DND-41 (cell line): ENCODE measurements around the gene CCN5.
"Not testable (repeated sequence)": the region's sequence is repeated elsewhere in the genome, so short reads cannot be mapped to it uniquely, and the experiment has no call there.

Experiments used
- ATAC-seq: fragments of 200-7000 bp; cut with Tn5 transposase; 3 replicates; pipeline ENCODE4 v1.9.1; 2021; ENCODE audit warnings: low read depth; ENCODE audit not compliant: insufficient read depth
- DNase-seq: peaks from one replicate; pipeline ENCODE4 v3.0.0-alpha.2; 2020
- H2AFZ ChIP-seq: 2 replicates; pipeline ENCODE4 v1.6.0; 2012; ENCODE audit warnings: low read depth, low read length
- H3K27ac ChIP-seq: 2 replicates; pipeline ENCODE4 v1.5.1; 2012; ENCODE audit warnings: low read length, inconsistent platforms
- H3K27me3 ChIP-seq: fragments of 200-600 bp; sonication (generic); 2 replicates; pipeline ENCODE4 v1.6.0; 2012; ENCODE audit warnings: low read length, mild to moderate bottlenecking, inconsistent platforms; ENCODE audit not compliant: insufficient read depth, poor library complexity
- H3K36me3 ChIP-seq: 2 replicates; pipeline ENCODE4 v1.5.1; 2012; ENCODE audit warnings: low read length, inconsistent platforms; ENCODE audit not compliant: insufficient read depth
- H3K4me1 ChIP-seq: 2 replicates; pipeline ENCODE4 v1.5.1; 2012; ENCODE audit warnings: mild to moderate bottlenecking, low read length; ENCODE audit not compliant: insufficient read depth
- H3K4me2 ChIP-seq: 2 replicates; pipeline ENCODE4 v1.6.0; 2012; ENCODE audit warnings: mild to moderate bottlenecking, moderate library complexity, low read length, inconsistent platforms; ENCODE audit not compliant: insufficient read depth
- H3K4me3 ChIP-seq, 2 experiments: fragments of 200-600 bp in 1 of 2; shearing (Covaris generic) in 1 of 2; 2 replicates each; pipeline ENCODE4 v1.5.1; 2012 to 2016; ENCODE audit warnings: inconsistent platforms in 2 of 2, low read length in 2 of 2, mild to moderate bottlenecking in 2 of 2, low read depth in 1 of 2, moderate library complexity in 1 of 2
- H3K79me2 ChIP-seq: 2 replicates; pipeline ENCODE4 v1.6.0; 2012; ENCODE audit warnings: low read length, inconsistent platforms; ENCODE audit not compliant: insufficient read depth
- H3K9ac ChIP-seq: 2 replicates; pipeline ENCODE4 v1.6.0; 2012; ENCODE audit warnings: low read depth, mild to moderate bottlenecking, inconsistent platforms, low read length, moderate library complexity
- H3K9me3 ChIP-seq: 2 replicates; pipeline ENCODE4 v1.5.1; 2012; ENCODE audit warnings: low read length, moderate library complexity, mild to moderate bottlenecking, inconsistent platforms; ENCODE audit not compliant: insufficient read depth, severe bottlenecking
- H4K20me1 ChIP-seq: 2 replicates; pipeline ENCODE4 v1.6.0; 2012; ENCODE audit warnings: low read length; ENCODE audit not compliant: insufficient read depth
- EZH2 ChIP-seq: IDR thresholded peaks from 3 replicates; pipeline ENCODE4 v1.6.1; 2012; ENCODE audit warnings: borderline replicate concordance, low read depth, mild to moderate bottlenecking, moderate library complexity, low read length, inconsistent platforms; ENCODE audit not compliant: severe bottlenecking
- TF ChIP-seq, protein P1 (sequence below): IDR thresholded peaks from 2 replicates; pipeline ENCODE4 v1.5.1; 2012; ENCODE audit warnings: borderline replicate concordance, low read length, moderate library complexity, mild to moderate bottlenecking; ENCODE audit not compliant: poor library complexity, severe bottlenecking; ENCODE audit errors: extremely low read depth

CCN5 gene, protein sequence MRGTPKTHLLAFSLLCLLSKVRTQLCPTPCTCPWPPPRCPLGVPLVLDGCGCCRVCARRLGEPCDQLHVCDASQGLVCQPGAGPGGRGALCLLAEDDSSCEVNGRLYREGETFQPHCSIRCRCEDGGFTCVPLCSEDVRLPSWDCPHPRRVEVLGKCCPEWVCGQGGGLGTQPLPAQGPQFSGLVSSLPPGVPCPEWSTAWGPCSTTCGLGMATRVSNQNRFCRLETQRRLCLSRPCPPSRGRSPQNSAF

DNA sequence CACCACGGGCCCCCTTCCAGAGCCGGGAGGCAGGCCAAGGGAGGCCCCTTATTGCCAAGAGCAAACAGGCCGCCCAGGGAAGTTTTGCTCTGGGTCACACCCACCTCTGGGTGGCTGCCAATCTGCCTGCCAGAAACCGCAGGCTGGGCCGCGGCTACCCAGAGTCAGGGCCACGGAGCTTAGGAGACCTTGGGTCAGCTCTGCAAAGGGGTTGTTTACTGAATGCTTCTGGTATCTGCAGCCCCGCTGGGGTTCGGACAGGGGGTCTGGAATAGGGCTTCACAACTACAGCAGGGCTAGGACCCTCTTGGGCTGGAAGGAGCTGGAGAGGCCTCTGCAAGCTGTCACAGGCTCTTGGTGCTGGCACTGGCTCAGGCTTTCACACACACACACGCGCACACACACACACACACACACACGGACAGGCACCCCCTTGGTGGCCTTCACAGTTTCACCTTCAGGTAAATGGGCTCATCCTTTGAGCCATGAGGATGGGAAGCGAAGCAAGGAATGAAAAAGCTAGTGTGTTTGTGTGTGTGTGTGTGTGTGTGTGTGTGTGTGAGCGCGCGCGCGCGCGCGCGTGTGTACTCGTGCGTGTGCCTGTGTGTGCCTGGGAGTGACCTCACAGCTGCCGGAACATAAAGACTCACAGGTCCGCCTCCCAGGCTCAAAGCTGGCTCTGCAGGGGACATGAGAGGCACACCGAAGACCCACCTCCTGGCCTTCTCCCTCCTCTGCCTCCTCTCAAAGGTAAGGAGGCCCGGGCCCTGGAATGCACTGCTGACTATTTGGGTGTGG, at the start of gene CCN5:
Gene CCN5, plus strand, starts transcription at position 669 of the 798 bp plus-strand sequence. Its CDS starts 22 bp downstream, at position 691.
- Histone ChIP-seq H3K4me2 (no peak within 1 kb of the TSS), H4K20me1 (no peaks in the 10 kb centered on the region; the same call in 1 of the 2 replicates), H3K27ac (no peak within 1 kb of the TSS), H3K36me3 (no peaks in the 10 kb centered on the region), H3K79me2 (no peaks in the 10 kb centered on the region), H3K4me3 (no peak within 1 kb of the TSS), H3K4me1 (no peaks in the 10 kb centered on the region), H2AFZ (no peak within 1 kb of the TSS), H3K9ac (no peak within 1 kb of the TSS), H3K27me3 (no peaks in the 10 kb centered on the region), H3K9me3 (no peaks in the 10 kb centered on the region)
- DNase-seq, result no peak
- ATAC-seq, result no peak
- TF ChIP-seq, protein P1, sequence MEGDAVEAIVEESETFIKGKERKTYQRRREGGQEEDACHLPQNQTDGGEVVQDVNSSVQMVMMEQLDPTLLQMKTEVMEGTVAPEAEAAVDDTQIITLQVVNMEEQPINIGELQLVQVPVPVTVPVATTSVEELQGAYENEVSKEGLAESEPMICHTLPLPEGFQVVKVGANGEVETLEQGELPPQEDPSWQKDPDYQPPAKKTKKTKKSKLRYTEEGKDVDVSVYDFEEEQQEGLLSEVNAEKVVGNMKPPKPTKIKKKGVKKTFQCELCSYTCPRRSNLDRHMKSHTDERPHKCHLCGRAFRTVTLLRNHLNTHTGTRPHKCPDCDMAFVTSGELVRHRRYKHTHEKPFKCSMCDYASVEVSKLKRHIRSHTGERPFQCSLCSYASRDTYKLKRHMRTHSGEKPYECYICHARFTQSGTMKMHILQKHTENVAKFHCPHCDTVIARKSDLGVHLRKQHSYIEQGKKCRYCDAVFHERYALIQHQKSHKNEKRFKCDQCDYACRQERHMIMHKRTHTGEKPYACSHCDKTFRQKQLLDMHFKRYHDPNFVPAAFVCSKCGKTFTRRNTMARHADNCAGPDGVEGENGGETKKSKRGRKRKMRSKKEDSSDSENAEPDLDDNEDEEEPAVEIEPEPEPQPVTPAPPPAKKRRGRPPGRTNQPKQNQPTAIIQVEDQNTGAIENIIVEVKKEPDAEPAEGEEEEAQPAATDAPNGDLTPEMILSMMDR, result no peak
- TF ChIP-seq EZH2, result no peak

DNA sequence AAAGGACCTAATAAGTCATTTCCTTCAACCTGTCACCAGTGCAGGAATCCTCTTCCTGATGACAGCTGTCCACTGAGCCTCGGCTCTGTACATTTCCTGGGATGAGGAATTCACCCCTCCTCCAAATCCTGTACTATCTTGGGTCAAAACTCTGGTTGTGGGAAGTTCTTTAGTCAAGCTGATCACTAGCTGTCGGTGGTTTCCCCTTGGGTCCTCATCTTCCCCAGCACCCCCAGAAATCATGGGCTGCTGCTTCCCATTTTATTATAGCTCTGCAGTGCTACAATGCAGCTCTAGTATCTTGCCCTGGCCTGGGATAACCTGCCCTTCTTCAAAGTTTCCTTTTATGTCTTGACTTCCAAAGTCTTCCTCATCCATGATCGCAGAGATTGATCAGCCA, 49.1 kb upstream of the CCN5 start:
- no peaks in the 10 kb centered on the region for H3K27me3 ChIP-seq
- no peak for ATAC-seq
- TF ChIP-seq, protein P1, result no peak
- TF ChIP-seq EZH2, result no peak
- no peaks in the 10 kb centered on the region for H3K9me3 ChIP-seq
- peak overlapping the region; percentile 29; the same call in 1 of the 2 replicates for H3K4me2 ChIP-seq
- H3K79me2 ChIP-seq, result peaks cover 94% of the 10 kb centered on the region
- peak overlapping the region; percentile 42 for H3K27ac ChIP-seq
- no peak overlapping the region for H3K9ac ChIP-seq
- H3K36me3 ChIP-seq, result peaks cover 64% of the 10 kb centered on the region
- H3K4me1 ChIP-seq, result peaks cover 59% of the 10 kb centered on the region
- no peak for DNase-seq
- no peak overlapping the region for H2AFZ ChIP-seq
- peaks cover 20% of the 10 kb centered on the region for H4K20me1 ChIP-seq
- peak overlapping the region in 1 of 2 experiments; percentile 23; a peak in 1 of 4 replicates for H3K4me3 ChIP-seq

DNA sequence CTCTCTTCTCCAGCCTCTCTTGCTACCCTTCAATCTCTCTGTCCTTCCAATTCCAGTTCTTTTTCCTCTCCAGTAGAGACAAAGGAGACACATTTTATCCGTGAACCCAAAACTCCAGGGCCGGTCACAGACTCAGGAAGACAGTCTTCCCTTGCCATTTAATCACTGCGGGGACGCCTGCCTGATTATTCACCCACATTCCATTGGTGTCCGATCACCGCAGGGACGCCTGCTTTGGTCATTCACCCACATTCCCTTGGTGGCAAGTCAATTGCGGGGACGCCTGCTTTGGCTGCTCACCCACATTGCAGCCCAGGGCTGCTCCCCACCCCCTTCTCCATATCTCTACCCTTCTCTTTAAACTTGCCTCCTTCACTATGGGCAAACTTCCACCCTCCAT, 44.3 kb upstream of the CCN5 start:
- H3K4me3 ChIP-seq, result peak overlapping the region; percentile 44 to 77

DNA sequence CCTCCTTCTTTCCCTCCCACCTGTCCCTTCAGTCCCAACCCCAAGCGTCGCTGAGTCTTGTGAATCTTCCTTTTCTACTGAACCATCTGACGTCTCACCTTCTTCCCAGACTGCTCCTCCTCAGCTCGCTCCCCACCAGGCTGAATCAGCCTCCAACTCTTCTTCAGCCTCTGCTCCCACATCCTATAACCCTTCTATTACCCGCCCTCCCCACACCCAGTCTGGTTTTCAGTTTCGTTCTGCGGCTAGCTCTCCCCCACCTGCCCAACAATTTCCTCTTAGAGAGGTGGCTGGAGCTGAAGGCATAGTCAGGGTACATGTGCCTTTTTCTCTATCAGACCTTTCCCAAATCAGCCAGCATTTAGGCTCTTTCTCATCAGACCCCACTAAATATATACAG, 43.6 kb upstream of the CCN5 start:
- peak overlapping the region; percentile 57 for H3K4me2 ChIP-seq
- peaks cover 16% of the 10 kb centered on the region for H3K36me3 ChIP-seq
- not testable (repeated sequence) for H3K27me3 ChIP-seq, H3K9me3 ChIP-seq, H2AFZ ChIP-seq, H4K20me1 ChIP-seq
- ATAC-seq (peak; percentile 93), DNase-seq (peak; percentile 93)
- H3K4me3 ChIP-seq, result peak overlapping the region; percentile 44 to 77
- peaks cover 70% of the 10 kb centered on the region for H3K79me2 ChIP-seq
- H3K4me1 ChIP-seq, result peaks cover 60% of the 10 kb centered on the region
- H3K27ac ChIP-seq, result peak overlapping the region; percentile 93
- peak overlapping the region; percentile 67 for H3K9ac ChIP-seq

More for the DNA sequence above, 44.3 kb upstream of the CCN5 start:
- H3K4me1 ChIP-seq, result peaks cover 67% of the 10 kb centered on the region
- H3K27me3 ChIP-seq, ATAC-seq, H3K9me3 ChIP-seq, H4K20me1 ChIP-seq: not testable (repeated sequence)
- H3K4me2 ChIP-seq, result peak overlapping the region; percentile 57
- peak; percentile 39 for DNase-seq
- H2AFZ ChIP-seq, result peak overlapping the region; percentile 56
- H3K27ac ChIP-seq, result peak overlapping the region; percentile 93
- H3K9ac ChIP-seq, result peak overlapping the region; percentile 67
- peaks cover 77% of the 10 kb centered on the region for H3K79me2 ChIP-seq
- peaks cover 23% of the 10 kb centered on the region for H3K36me3 ChIP-seq

DNA sequence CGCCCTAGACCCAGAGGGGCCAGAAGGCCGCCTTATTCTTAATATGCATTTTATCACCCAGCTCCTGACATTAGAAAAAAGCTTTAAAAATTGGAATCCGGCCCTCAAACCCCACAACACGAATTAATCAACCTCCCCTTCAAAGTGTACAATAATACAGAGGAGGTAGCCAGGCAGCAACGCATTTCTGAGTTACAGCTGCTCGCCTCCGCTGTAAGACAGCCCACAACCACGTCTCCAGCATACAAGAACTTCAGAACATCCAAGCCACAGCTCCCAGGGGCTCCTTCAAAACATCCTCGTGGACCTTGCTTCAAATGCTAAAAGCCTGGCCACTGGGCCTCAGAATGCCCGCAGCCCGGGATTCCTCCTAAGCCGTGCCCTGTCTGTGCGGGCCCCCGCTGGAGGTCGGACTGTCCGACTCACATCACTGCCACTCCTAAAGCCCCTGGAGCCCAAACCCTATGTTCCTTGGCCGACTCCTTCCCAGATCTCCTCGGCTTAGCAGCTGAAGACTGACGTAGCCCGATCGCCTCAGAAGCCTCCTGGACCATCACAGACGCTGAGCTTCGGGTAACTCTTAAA, 42.8 kb upstream of the CCN5 start:
- peaks cover 63% of the 10 kb centered on the region for H3K79me2 ChIP-seq
- peak overlapping the region; percentile 57 for H3K4me2 ChIP-seq
- peak overlapping the region in 1 of 2 experiments; percentile 77; a peak in 2 of 4 replicates for H3K4me3 ChIP-seq
- H4K20me1 ChIP-seq, H3K9me3 ChIP-seq, H3K27me3 ChIP-seq: not testable (repeated sequence)
- peak; percentile 60 for ATAC-seq
- peak overlapping the region; percentile 93 for H3K27ac ChIP-seq
- peak overlapping the region; percentile 22; the same call in 1 of the 2 replicates for H2AFZ ChIP-seq
- H3K4me1 ChIP-seq, result peaks cover 54% of the 10 kb centered on the region
- peaks cover 12% of the 10 kb centered on the region for H3K36me3 ChIP-seq
- peak overlapping the region; percentile 67 for H3K9ac ChIP-seq
- DNase-seq, result peak; percentile 74
